HuH-7.5 (cell line): Measurements from ENCODE around the gene FAM161B.
A peak's percentile ranks its signal among the peaks of the same experiment; 100 is the strongest.
"Not testable (repeated sequence)": the region's sequence is repeated elsewhere in the genome, so short reads cannot be mapped to it uniquely, and the experiment has no call there.

Experiments
- DNase-seq: peaks from one replicate; pipeline ENCODE4 v3.0.0; 2011; ENCODE audit warnings: low spot score

FAM161B gene

GRCh38 chr14:73944432-73945158 lies 5.3 kb downstream of the FAM161B start:
- DNase-seq: no peak

GRCh38 chr14:73943083-73943482 lies 6.8 kb downstream of the FAM161B start:
- DNase-seq: peak; percentile 57

- no peak for DNase-seq
Observed at GRCh38 chr14:73942180-73942579, 7.7 kb downstream of the FAM161B start.

DNA sequence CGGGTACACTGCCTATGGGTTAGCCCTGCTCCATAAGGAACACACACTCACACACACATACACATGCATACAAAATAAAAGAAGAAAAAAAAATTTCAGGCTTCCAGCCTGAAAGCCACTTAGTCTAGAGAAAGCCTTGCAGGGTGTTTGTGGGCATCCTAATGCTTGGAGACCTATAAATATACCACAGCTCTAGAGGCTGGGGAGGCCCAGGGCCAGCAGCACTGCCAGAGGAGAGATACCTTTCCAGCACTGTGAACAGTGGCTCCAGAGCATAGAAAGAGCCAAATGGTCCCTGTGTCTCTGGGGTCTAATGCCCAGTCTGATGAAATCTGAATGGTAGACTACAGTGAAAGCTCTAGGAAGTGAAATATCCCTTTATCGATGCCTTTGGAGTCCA lies 12.9 kb downstream of the FAM161B start:
- DNase-seq: no peak

DNA sequence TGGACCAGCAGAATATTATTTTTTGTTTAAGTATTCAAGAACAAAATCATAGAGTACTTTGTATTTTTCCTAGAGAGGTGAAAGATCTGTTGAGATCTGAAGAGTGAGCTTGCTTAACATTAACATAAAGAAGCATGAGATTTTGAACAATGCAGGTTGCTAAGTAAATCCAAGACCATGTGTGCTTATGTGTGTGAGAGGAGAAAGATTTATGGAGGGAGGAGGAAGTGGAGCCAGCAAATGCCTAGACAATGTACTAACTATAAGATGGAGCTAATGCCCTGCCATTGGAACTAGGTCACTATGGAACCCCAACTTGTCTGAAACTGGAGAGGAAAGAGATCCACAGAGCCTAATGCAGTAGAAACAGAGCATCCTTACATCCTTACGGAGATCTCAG lies 13.3 kb downstream of the FAM161B start:
- DNase-seq: no peak

DNA sequence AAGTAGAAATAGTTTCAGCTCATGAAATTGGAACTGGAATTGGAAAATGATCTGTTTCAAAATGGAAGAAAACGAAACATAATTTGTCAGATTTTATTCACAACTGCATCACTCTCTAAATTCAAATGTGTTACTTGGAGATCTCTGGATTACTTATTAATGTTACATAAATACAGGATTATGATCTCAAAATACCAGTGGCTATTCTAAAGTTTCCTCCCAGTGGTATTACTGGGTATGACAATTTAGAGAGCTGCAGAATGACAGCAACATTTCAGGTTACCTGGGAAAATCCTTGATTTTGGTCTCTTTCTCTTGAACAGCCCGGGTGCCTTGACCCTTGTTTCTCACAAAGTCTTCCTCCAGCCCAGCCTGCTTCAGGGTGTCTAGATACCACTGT lies 14.2 kb downstream of the FAM161B start:
- peak; percentile 19 for DNase-seq

- DNase-seq: no peak
Observed at GRCh38 chr14:73924337-73924736, 25.6 kb downstream of the FAM161B start.

- not testable (repeated sequence) for DNase-seq
Observed at GRCh38 chr14:73919457-73919856, 30.4 kb downstream of the FAM161B start.

DNA sequence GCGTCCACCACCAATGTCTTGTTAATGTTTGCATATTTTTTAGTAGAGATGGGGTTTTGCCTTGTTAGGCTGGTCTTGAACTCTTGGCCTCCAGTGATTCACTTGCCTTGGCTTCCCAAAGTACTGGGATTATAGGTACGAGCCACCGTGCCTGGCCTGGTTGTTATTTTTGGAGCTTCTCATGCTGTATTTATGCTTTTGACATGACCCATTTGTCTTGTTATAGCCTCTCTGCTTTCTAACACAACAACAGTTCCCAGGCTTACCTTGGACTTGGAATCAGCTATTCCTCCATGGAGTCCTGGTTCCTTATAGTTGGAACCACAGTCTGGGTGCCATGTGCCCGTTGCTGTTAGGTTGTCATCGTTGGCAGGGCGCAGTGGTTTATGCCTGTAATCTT lies 33.6 kb downstream of the FAM161B start:
- no peak for DNase-seq

GRCh38 chr14:73913256-73913655 lies 36.6 kb downstream of the FAM161B start:
- no peak for DNase-seq

DNA sequence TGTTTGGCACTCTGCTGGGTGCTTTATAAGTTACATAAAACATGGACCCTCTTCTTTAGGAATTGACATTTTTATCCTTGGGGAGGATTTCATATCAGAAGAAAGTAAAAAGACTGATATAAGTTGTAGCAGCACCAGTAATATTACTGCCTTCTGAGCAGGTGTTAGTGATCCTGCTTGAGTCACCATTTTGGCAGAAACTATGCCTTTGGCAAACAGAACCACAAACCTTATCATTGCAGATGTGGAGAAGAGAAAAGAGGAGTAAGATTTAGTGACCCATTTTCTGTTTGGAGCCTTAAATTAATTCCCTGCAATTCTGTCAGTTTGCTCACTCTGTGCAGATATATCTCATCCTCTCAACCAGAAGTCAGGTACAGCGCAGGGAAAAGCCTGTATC lies 40.2 kb downstream of the FAM161B start:
- DNase-seq: no peak

DNA sequence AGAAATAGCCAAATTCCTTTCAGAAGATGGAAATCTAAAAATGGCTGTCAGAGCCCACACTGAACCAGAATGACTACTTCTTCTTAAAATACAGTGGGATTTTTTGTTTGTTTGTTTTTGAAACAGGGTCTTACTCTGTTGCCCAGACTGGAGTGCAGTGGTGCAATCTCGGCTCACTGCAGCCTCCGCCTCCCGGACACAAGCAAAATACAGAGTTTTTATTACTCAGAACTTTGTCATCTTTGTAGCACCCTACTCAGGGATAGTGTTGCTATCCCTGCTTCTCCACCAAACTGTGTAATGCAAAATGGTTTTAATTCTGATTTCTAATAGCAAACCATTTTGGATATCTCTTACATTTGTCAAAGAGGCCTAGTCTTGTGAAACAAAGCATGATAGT lies 46.9 kb downstream of the FAM161B start:
- no peak for DNase-seq

- DNase-seq: no peak
Observed at GRCh38 chr14:73896521-73896920, 53.4 kb downstream of the FAM161B start.

DNA sequence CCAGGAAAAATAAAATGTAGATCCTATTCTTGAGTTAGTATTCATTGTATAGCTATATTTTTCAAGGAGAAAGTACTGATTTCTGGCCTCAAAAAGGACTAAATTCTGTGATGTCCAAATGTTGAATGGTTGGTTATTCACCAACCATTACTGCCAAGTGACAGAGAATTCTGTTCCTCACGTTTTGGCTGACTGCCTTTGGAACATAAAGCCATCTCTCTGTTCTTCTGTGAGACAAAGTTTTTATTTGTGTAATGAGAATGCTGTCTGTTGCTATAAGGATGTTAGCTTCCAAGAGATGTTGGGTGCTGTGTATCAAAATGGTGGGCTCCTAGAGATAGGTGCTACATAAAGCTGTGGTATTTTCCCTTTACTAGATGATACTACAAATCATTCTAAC lies 54.0 kb downstream of the FAM161B start:
- no peak for DNase-seq

DNA sequence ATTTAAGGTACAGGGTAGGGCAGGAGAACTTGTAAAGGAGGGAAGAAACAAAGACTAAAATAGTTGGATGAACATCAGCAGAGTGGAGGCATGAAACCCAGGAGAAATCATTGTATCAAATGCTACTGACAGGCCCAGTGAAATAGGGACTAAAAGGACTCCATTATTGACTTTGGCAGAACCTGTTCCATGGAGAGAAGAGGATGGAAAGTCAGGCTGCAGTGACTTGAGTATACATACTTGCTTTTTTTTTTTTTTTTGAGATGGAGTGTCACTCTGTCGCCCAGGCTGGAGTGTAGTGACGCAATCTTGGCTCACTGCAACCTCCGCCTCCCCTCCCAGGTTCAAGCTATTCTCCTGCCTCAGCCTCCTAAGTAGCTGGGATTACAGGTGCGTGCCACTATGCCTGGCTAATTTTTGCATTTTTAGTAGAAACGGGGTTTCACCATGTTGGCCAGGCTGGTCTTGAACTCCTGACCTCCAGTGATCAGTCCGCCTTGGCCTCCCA lies 55.7 kb downstream of the FAM161B start:
- DNase-seq: not testable (repeated sequence)

DNA sequence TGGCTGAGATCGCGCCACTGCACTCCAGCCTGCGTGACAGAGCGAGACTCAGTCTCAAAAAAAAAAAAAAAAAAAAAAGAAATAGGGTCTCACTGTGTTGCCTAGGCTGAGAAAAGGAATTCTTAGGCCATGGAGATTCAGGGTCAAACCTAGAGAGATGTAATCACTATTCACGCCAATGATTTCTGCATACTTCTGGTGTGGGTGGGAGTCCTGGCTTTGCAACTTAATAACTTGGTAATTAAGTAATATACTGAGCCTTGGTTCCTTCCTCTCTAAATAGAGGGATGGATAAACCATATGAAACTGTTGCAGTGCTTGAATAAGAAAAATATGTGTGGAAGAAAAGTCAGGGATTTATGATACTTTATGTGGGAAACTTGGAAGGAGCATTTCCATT lies 60.5 kb downstream of the FAM161B start:
- DNase-seq: no peak

DNA sequence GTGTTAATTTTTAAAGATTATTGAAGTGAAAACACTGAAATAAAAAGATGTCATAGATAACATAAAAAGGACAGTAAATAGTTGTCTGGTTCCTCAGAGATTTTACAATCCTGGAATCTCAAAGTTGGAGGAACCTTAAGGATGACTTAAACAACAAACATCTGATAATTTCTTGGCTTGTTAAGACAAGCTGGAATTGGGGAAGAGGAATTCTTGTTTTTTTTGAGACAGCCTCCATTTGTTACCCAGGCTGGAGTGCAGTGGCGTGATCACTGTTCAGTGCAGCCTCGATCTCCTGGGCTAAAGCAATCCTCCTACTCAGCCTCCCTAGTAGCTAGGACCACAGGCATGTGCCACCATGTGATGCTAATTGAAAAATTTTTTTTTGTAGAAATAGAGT lies 60.9 kb downstream of the FAM161B start:
- no peak for DNase-seq

DNA sequence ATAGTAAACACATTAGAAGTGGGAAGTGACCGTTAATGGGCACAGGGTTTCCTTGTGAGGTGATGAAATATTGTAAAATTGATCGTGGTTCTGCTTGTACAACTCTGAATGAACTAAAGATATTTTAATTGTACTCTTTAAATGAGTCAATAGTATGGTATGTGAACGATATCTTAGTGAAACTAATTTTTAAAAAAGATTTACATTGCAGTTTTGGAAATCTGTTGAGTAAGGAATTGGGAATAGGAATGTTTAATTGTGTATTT lies 61.5 kb downstream of the FAM161B start:
- no peak for DNase-seq

- peak; percentile 10 for DNase-seq
Observed at GRCh38 chr14:73887694-73888459, 62.0 kb downstream of the FAM161B start.

- no peak for DNase-seq
Observed at GRCh38 chr14:73887318-73887616, 62.6 kb downstream of the FAM161B start.

DNA sequence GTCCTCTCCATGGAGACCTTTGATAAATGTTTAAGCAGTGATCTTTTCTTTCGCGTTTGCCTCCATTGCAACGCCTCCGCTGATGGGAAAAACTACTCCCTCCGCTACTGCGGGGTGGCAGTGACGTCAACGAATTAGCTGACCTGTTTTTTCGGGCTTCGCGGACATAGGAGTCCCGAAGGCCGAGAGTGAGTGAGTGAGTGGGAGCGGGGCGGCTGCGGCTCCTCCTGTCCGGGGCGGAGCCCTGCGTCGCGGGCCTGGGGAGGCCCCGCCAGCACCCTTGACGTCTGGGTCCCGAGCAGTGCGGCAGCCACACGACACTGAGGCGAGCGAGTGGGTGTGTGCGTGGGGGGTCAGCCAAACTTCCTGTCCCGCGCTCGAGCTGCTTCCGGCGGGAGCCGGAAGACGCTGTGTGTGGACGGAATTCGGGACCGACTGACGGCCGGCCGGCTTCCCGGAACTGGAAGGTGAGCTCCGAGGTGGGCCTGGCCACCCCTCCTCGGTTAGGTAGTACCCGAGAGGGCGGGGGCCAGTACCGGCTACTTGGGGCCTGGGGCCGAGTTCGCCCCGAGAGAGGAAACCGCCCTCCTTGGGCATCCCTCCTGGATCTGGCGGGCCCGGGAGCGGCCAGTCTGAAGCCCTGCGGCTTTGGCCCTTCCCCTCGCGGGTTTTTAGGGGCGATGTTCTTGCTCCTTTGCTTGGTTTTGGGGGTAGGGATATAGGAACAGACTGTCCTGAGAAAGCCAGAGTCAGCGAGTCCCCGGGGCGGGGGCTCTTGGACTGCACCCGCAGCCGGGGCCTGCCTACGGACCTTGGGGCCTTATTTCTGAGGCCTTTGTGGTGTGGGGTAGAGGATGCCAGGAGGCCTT lies 63.2 kb downstream of the FAM161B start, which contains the start of gene ZNF410:
Gene ZNF410, plus strand, starts transcription at position 411 of the 869 bp plus-strand sequence. CDS start 5,317 bp downstream, outside the sequence.
- DNase-seq: peak; percentile 73

GRCh38 chr14:73884438-73885190 lies 65.3 kb downstream of the FAM161B start:
- DNase-seq: no peak
